H7 (cell line): ENCODE data around the gene SLC39A5. TPM values are rescaled to one million over a fixed set of nuclear protein-coding genes. Genes with fewer than 3 reads are reported as not detected.
"Not testable (repeated sequence)": the region's sequence is repeated elsewhere in the genome, so short reads cannot be mapped to it uniquely, and the experiment has no call there.

Experiments
- DNase-seq: peaks from one replicate; pipeline ENCODE4 v3.0.0; 2012
- H3K27me3 ChIP-seq: 2 replicates; pipeline ENCODE4 v1.6.0; 2011; ENCODE audit warnings: mild to moderate bottlenecking, low read length; ENCODE audit not compliant: control insufficient read depth, insufficient read depth
- H3K36me3 ChIP-seq: replicated peaks from 2 replicates; pipeline ENCODE4 v1.5.1; 2011; ENCODE audit warnings: low read length; ENCODE audit not compliant: control insufficient read depth, insufficient read depth
- H3K4me3 ChIP-seq: 2 replicates; pipeline ENCODE4 v1.5.1; 2011; ENCODE audit warnings: low read depth, mild to moderate bottlenecking, control low read depth, low read length, moderate library complexity; ENCODE audit not compliant: insufficient read depth
- total RNA-seq: library from RNA; depleted of rRNA; stranded (reverse); fragments of >200 nt; shearing (Covaris generic); gene quantifications from 2 replicates; pipeline ENCODE4 v1.2.3, GENCODE V29; 2014; rRNA removed

The SLC39A5 gene
- 0.48 TPM in 1 of 2 replicates, not detected in the other for total RNA-seq

- no peaks in the 10 kb centered on the region for H3K27me3 ChIP-seq
- DNase-seq, result peak; percentile 55
- no peak within 1 kb of the TSS for H3K4me3 ChIP-seq
- no peaks in the 10 kb centered on the region for H3K36me3 ChIP-seq
These were observed at the start of gene SLC39A5 for GRCh38 chr12:56229916-56230431. Gene SLC39A5 (plus strand): TSS chr12:56230051. CDS start chr12:56231275, 1,224 bp downstream.

GRCh38 chr12:56186957-56187356 is 42.9 kb upstream of the SLC39A5 start:
- Histone ChIP-seq H3K4me3 (no peak overlapping the region), H3K36me3 (peaks cover 27% of the 10 kb centered on the region), H3K27me3 (no peaks in the 10 kb centered on the region; the same call in 1 of the 2 replicates)
- no peak for DNase-seq

GRCh38 chr12:56188131-56188777 is 41.6 kb upstream of the SLC39A5 start:
- Histone ChIP-seq H3K36me3 (peaks cover 23% of the 10 kb centered on the region), H3K4me3 (peak overlapping the region; percentile 80), H3K27me3 (no peaks in the 10 kb centered on the region; the same call in 1 of the 2 replicates)
- no peak for DNase-seq

DNA sequence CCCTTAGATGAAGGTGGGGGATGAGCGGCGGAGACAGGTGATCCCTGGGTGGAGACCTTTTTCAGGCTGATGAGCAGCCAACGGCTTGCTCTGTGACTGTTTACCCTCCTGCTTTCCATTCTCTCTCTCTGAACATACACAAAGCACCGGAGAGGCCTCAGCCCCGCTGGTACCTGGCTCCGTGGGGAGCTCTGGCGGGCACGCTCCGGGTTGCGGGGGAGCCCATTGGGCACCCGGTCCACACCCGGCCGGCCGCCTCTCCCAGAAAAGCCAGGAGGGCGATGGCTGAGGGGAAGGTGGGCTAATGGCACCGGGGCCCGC is 41.1 kb upstream of the SLC39A5 start:
- DNase-seq, result no peak
- peaks cover 20% of the 10 kb centered on the region for H3K36me3 ChIP-seq
- peak overlapping the region; percentile 80 for H3K4me3 ChIP-seq
- H3K27me3 ChIP-seq, result no peaks in the 10 kb centered on the region; the same call in 1 of the 2 replicates

DNA sequence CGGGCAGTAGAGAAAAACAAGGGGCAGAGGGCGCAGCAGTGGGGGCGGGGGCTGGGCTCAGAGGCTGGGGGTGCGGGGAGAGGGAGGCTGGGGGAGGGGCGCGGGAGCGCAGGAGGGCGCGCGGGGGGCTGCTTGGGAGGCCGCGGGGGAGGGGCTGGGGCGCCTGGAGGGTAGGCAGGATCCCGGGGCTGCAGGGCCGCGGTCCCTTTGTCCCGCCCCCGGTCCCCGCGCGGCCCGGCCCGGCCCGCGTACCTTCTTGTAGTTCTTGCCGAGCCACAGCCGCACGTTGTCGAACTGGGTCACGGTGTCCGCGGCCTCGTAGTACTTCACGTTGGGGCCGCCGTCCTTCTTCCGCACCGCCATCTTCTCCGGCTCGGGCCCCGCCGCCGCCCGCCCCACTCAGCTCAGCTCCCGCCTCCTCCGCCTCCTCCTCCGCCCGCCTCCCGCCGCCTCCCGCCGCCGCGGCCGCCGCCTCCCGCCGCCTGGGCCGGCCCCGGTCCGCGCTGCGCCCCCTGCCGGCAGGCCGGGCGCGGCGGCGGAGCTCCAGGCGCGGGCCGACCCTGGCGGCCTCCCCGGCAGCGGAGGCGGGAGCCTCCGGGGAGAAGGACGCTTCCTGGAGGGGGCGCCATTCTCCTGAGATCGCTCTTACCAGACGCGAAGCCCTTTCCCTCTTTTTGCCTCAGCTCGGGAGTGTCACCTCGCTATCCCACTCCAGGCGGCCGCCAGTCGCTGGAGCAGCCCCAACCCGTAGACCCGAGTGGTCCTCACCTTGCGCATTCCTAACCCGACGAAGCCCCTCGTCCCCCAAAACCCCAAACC is 40.5 kb upstream of the SLC39A5 start, which contains the start of gene SMARCC2:
Gene SMARCC2 (minus strand): TSS at position 385 of the 819 bp plus-strand sequence. CDS start 22 bp downstream, at position 363.
- peaks cover 14% of the 10 kb centered on the region for H3K36me3 ChIP-seq
- H3K27me3 ChIP-seq, result no peaks in the 10 kb centered on the region; the same call in 1 of the 2 replicates
- H3K4me3 ChIP-seq, result peak within 1 kb of the TSS; percentile 95
- DNase-seq, result peak; percentile 99

DNA sequence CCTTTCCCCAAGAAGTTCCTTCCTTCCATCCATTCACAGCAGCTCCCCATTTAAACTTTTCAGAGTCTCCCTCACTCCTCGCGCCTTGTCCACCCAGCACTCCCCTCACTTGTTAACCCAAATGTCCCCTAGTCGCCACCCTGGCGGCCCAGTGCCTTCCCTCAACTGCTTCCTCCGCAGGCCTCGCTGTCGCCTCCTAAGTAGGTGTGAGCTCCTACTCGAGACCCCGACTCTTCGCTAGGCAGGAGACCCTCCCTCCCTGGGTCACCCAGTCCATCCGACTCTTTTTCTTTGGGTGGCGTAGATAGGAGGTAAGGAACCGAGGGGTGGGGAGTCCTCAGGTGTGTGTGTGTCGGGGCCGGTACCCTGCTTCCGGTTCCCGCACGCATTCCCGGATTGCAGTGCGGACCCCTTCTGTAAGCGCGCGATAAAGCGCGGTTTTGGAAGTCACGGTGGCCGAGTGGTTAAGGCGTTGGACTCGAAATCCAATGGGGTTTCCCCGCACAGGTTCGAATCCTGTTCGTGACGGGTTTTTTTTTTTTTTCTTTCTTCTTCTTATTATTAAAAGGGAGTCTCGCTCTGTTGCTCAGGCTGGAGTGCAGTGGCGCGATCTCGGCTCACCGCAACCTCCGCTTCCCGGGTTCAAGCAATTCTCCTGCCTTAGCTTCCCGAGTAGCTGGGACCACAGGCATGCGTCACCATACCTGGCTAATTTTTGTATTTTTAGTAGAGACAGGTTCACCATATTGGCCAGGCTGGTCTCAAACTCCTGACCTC is 39.7 kb upstream of the SLC39A5 start:
- peak; percentile 88 for DNase-seq
- H3K36me3 ChIP-seq, result peaks cover 7% of the 10 kb centered on the region
- peak overlapping the region; percentile 95 for H3K4me3 ChIP-seq
- no peaks in the 10 kb centered on the region; the same call in 1 of the 2 replicates for H3K27me3 ChIP-seq

DNA sequence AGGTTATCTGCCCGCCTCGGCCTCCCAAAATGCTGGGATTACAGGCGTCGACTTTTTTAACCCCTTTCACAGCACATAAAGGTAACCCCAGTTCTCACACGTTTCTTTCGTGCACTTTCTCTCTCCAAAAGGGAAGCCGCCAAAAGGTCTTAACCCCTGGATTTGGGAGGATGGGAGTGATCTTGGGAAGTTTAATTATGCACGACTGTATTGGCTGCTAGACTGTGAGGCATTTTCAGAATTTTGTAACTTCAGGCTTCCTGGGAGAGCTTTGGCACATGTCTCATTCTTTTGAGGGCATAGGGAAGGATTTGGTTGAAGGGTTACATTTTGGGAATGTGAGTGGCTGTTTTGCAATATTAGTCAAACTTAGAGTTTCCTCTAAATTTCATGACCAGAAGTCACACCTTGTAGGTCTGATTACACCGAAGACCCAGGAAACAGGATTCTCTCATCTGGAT is 39.1 kb upstream of the SLC39A5 start:
- peak overlapping the region; percentile 95 for H3K4me3 ChIP-seq
- no peaks in the 10 kb centered on the region; the same call in 1 of the 2 replicates for H3K27me3 ChIP-seq
- peaks cover 6% of the 10 kb centered on the region for H3K36me3 ChIP-seq
- peak; percentile 46 for DNase-seq

GRCh38 chr12:56192582-56192981 is 37.3 kb upstream of the SLC39A5 start:
- no peak overlapping the region for H3K4me3 ChIP-seq
- DNase-seq, result no peak
- H3K27me3 ChIP-seq, result no peaks in the 10 kb centered on the region; the same call in 1 of the 2 replicates
- no peaks in the 10 kb centered on the region for H3K36me3 ChIP-seq

- DNase-seq, result peak; percentile 74
- Histone ChIP-seq H3K36me3 (no peaks in the 10 kb centered on the region), H3K27me3 (no peaks in the 10 kb centered on the region; the same call in 1 of the 2 replicates), H3K4me3 (no peak overlapping the region)
These were observed 36.7 kb upstream of the SLC39A5 start for GRCh38 chr12:56193025-56193578.

- H3K36me3 ChIP-seq, H3K4me3 ChIP-seq, DNase-seq, H3K27me3 ChIP-seq: not testable (repeated sequence)
These were observed 32.9 kb upstream of the SLC39A5 start for GRCh38 chr12:56196818-56197550.

- Histone ChIP-seq H3K27me3 (no peaks in the 10 kb centered on the region), H3K4me3 (no peak overlapping the region), H3K36me3 (no peaks in the 10 kb centered on the region)
- no peak for DNase-seq
These were observed 31.8 kb upstream of the SLC39A5 start for GRCh38 chr12:56197921-56198635.

DNA sequence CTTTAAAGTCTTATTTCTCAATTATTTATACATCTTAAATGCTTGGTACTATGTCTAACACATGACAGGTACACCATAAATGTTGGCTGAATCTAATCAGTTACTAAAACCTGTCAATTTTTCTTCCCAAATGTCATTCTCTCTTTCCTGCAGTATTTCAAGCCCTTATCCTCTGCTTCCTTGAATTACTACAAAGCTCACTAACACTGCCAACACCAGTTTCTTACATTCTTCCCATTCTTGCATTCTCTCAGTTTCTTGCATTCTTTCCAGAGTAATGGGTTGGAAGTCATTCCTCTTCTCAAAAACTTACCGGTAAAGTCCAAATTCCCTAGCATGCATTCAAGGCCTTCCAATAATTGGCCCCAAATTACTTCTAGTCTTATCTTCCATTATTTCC is 31.0 kb upstream of the SLC39A5 start:
- no peak for DNase-seq
- Histone ChIP-seq H3K27me3 (no peaks in the 10 kb centered on the region), H3K4me3 (no peak overlapping the region), H3K36me3 (no peaks in the 10 kb centered on the region)

- no peaks in the 10 kb centered on the region for H3K27me3 ChIP-seq
- peaks cover 17% of the 10 kb centered on the region for H3K36me3 ChIP-seq
- no peak for DNase-seq
- H3K4me3 ChIP-seq, result no peak overlapping the region
These were observed 27.5 kb upstream of the SLC39A5 start for GRCh38 chr12:56202366-56202765.
